Erythroblast (primary cell): ENCODE data around the gene DAB1.
A peak's percentile ranks its signal among the peaks of the same experiment; 100 is the strongest.

Experiments used
- DNase-seq, 2 experiments: peaks; one replicate each; lab custom pipeline; 2025; lab: John Stamatoyannopoulos, UW
- GATA1 ChIP-seq: IDR thresholded peaks from 2 replicates; pipeline ENCODE4 v1.6.1; 2011; ENCODE audit warnings: low read depth, mild to moderate bottlenecking, control low read depth, low read length, moderate library complexity
- POLR2A ChIP-seq: IDR thresholded peaks from 2 replicates; pipeline ENCODE4 v1.6.1; 2011; ENCODE audit warnings: mild to moderate bottlenecking, low read length

DAB1 gene

DNA sequence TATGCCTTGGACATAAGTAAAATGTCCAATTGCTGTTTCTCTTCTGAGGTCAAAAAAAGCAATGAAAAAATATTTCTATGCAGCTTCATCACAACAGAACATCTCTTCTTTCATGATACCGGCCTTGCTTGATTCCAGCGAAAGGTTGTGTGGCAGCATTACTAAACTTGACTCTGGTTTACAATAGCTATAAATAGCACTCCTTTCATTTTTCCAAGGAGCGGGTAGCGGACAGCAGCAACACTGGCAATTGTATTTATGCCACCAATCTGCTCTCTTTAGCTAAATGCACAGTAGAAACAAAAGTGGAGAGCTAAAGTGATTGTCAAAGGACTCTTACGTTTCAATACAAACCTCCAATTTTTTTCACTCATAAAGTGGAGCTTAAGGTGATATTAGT lies 7.5 kb upstream of the DAB1 start:
- no peak for DNase-seq
- no peak for TF ChIP-seq GATA1
- TF ChIP-seq POLR2A, result no peak

DNA sequence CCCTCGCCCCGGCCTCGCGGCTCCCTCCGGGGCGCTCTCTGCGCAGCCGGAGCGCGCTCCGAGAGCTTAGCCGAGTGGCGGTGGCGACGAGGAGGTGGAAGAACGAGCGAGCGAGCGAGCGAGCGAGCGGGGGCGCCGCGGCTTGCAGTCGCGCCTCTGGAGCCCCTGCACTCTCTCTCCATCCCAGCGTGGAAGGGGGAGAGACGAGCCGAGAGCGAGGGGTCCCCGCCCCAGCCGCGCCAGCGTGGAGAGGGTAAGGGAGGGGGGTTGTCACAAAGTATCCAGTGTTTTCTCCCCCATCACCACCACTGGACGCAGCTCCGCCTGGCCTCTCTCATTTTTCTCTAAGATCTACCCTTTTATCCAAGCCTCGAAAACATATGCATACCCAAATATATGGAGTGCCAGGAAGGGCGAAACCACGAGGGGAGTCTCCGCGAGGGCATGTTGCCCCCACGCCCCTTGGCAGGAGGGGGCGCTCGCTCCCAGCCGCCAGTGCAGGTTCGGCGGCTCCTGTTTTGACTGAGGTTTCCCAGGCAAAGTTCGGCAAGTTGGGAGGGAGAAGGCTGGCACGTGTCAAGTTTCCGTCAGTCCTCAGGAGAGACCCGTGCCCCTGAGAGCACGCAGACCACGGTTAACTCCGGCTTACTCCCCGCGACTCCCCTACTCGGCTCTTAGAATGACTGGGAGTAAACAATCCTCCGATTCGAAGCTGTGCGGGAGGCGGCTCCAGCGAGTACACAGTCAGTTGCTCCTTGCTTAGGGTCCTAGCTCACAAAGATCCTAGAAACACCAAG lies 569 bp upstream of the DAB1 start:
- TF ChIP-seq GATA1 (no peak), POLR2A (no peak)
- DNase-seq, result peak; percentile 1

DNA sequence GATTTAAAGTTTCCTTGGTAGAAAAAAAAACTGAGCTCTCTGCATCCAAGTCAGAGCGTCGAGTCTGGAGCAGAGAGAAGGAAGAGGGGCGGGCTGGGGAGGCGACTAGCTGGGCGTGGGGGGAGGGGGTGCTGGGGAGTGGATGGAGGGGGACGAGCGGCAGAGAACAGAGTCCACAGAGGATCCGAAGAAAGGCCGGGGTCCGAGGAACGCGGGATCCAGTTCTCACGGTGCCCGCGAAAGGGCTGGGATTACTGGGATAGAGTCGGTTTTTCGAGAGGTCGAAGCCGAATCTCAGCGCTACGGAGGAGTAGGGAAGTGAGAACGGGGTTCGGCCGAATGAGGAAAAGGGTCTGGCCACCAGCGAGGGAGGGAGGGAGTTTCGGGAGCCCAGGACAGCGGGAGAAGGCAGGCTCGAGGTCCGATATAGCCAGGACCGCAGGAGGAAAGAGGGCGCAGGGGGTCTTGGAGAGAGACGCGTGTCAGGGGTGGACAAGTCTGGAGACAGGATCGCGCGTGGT lies 665 bp downstream of the DAB1 start:
- no peak for TF ChIP-seq POLR2A
- DNase-seq, result no peak

DNA sequence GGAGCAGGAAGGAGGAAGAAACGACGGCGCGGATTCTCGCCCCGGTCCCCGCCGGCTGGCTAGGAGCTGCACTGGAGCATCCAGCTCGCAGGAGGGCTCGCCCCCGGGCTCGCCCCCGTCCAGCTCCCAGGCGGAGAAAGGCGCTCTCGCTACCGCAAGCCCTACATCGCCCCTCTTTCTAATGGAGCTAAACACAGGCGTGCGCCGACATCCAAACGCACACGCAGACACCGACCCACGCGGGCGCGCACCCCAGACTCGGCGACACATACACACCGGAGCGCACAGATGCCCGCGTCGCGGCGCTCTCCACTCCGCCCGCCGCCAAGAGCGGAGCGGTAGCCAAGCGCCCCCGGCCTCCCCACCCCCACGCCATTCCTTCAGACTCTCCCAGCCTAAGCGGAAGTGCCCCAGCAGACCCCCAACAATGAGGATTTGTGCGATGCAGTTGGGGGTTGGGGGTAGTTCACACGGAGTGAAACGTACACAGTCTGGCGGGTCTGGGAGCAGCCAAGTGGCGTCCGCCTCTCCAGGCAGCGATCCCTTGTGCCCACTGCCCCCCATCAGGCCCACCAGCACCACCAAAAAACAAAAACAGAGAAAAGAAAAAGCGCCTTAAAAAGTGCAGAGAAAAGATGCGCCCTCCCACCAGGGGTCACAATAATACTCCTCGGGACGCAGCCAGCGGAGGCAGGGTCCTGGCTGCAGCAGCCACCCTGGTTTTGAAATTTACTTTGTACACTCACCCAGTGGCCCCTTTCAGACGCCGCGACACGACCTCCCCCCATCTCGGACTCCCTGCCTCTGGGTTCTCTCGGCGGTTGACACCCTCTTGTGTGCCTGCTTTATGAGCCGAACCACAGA lies 1.4 kb downstream of the DAB1 start:
- DNase-seq, result no peak
- no peak for TF ChIP-seq POLR2A
- TF ChIP-seq GATA1, result no peak

DNA sequence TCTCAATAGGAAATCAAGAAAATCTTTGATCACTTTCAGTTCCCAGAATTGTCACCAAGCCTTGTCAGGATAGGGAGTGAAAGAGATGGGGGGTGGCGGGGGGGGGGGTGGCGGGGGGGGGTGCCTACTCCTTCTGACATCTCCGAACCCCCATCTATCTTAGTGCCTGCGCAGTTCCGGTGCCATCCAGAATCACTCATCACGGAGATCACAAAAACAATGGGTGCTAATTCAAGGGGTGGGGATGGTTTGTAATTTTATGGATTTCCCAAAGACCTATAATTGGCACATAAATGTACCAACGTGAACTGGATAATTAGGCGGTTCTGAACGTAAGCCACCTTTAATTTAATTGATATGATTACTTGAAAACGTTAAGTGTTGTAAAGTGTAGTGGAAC lies 2.1 kb downstream of the DAB1 start:
- no peak for DNase-seq
- TF ChIP-seq POLR2A, result no peak
- TF ChIP-seq GATA1, result no peak

DNA sequence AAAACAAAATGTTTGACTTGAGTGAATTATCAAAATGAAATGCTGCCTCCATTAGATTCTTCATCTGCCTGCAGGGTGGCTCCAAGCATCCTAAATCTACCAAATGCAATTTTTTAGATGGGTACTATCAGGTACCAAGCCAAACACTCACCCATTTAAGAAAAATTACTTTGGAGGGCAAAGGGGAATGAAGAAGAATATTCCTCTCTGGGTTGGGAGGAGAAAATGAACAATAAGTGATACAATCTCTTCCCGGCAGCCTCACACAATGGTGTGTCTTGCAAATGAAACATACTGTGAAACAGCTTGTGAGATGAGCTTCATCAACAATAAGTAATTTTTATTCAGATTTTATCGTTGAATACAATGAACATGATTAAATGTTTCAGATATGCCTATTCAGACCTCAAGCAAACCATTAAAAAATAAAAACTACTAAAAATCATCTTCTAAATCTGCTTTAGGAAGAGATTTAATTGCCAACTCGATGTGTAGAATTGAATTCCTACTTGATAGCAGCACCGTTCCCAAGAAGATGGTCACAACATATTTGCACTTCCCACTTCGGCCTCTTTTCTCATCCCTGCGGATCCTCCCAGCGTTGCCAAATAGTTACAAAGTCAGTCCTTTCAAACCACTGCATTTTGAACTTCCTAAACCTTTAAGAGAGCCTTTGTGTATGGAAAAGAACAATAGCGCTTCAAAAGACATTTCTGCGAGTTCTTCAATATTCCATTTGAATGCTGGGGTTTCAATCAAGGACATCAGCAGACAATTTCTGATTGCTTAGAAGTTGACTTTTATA lies 2.7 kb downstream of the DAB1 start:
- no peak for TF ChIP-seq GATA1
- TF ChIP-seq POLR2A, result no peak
- DNase-seq, result no peak

DNA sequence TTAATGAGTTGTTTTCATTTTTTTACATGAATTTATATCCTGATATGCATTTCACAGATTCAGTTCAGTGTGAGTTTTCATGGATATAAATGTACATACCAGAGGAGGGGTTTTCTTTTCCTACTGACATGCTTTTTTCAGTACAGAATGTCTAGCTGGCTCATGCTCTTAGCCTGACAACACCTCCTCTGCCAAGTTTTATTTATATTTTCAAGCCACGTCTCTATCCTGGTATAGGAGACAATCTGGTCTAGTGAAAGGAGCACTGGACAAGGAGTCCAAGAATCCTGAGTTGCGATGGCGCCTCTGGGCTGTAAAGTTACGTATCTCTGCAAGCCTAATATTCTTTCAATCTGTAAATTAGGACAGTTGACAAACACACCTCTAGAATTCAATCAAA lies 4.9 kb downstream of the DAB1 start:
- DNase-seq, result no peak
- no peak for TF ChIP-seq GATA1
- no peak for TF ChIP-seq POLR2A

DNA sequence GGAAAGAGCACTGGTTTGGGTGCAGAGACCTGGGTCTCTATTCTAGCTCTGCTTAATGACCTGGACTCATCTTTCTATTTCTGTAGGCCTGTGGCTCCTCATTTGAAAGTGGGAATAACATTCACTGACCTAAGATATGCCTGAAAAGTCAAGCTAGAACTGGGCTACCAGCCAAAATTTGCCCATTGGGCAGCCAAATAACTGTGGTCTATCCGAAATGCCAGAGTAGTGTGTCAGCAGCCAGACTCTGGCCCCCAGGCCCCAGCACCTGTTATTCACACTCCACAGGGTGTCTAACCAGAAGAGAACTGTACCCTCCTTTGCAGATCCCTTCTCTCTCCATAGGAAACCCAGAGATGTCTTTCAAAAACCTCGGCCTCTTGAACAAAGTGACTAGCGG lies 12.6 kb downstream of the DAB1 start:
- DNase-seq, result no peak

DNA sequence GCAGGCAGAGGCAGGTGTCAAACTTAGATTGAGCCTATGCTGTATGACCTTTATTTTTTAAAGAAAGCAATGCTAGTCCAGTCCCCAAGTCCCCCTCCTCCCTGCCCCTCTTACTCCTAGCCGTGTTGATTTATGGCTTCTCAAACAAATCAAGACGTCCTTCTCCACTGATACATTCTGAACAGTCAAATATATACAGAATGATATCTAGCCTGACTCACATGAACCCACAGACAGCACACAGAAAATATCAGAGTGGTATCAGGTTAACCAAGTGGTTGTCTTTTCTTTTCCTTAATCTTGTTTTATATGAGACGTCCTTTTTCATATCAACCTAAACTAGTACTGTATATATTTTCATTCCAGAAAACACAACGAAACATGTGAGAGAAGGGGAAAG lies 13.4 kb downstream of the DAB1 start:
- no peak for DNase-seq
- no peak for TF ChIP-seq GATA1
- TF ChIP-seq POLR2A, result no peak

More for the DNA sequence above, 12.6 kb downstream of the DAB1 start:
- TF ChIP-seq POLR2A, result no peak
- TF ChIP-seq GATA1, result no peak

DNA sequence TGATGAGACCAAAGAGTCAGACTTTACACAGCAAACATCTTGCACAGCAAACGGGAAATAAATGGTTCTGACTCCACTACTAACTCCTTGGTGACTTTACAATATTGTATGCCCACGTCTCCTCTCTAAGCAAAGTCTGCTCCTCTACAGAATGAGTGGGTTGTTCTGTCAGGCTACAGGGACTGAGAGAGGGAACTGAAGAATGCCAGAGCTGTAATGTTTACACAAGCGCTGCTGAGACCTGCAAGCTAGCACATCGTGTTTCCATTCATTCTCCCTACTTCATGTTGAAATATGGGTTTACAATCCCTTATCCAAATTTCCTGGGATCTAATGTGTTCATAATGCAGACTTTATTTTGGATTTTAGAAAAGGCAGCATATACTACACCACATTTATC lies 15.9 kb downstream of the DAB1 start:
- no peak for TF ChIP-seq GATA1
- TF ChIP-seq POLR2A, result no peak
- no peak for DNase-seq

DNA sequence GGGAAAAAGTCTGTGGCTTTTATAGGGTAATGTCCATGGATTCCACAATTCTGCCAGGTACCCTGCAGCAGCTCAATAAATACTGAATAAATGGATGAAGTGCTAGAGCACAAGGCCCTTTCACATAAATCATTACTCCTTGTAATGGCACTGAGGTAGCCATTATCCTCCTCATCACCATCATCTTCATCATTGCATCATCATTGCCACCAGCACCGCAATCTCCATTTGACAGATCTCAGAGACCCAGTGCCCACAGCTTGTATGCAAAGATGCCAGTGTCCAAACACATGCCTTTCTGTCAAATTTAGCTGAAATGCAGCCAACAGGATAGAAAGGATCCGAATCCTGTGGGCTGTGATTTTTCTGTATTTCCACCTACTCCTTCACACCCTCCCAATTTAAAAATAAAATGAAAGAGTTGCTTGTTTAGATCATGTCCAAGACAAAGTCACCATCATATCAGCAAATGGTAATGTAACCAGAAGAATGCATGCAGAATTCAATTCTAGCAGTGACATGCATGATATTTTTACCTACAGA lies 17.4 kb downstream of the DAB1 start:
- DNase-seq, result no peak
- no peak for TF ChIP-seq POLR2A
- no peak for TF ChIP-seq GATA1

DNA sequence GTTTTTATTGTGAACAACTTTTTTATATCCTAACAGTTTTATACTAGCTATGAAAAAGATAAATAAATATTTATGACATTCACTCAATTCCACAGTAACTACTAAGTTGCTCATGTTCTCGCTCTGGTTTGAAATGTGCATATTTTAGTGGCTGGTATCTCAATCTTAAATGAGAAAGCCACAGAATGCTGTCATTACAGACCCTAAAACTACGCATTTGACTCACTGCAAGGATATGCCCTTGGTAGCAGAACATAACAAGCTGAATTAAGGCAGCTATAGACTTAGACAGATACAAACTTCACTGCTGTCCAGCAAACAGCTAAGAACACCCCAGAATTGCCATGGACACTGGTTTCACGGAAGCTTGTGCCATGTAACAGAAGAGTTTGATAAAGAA lies 19.0 kb downstream of the DAB1 start:
- TF ChIP-seq POLR2A (no peak), GATA1 (no peak)
- no peak for DNase-seq

DNA sequence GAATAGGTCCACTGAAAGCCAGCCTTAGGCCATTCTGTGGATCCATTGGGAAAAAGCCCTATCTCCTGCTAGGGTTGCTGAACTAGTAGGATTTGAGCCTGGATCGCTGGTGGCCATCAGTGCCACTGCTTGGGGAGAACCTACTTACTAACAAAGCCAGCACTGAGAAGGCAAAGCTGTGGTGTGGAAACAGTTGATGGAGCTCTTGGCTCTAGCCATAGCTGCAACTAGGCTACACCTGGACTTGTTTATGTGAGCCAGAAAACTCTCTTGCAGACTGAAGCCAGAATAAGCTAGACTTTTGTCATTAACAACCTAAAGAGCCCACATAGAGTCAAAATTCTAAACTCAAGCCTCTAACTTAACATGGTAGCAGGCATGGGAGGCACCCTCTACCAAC lies 20.7 kb downstream of the DAB1 start:
- DNase-seq, result no peak
- no peak for TF ChIP-seq POLR2A
- TF ChIP-seq GATA1, result no peak
